Hepatocyte (in vitro differentiated cells): ENCODE results near the gene UBR3. TPM values are rescaled to one million over a fixed set of nuclear protein-coding genes. Genes with fewer than 3 reads are reported as not detected.

ENCODE experiments used
- DNase-seq: peaks from one replicate; pipeline ENCODE4 v3.0.0-alpha.2; 2016; ENCODE audit warnings: low spot score
- H2AFZ ChIP-seq: fragments of 200-600 bp; sonication (generic); 2 replicates; pipeline ENCODE4 v1.6.0; 2016; ENCODE audit warnings: antibody characterized with exemption, mild to moderate bottlenecking
- H3K27ac ChIP-seq: fragments of 200-600 bp; sonication (generic); 2 replicates; pipeline ENCODE4 v1.5.1; 2016; ENCODE audit warnings: mild to moderate bottlenecking
- H3K27me3 ChIP-seq: fragments of 200-600 bp; sonication (generic); 2 replicates; pipeline ENCODE4 v1.6.1; 2016
- H3K36me3 ChIP-seq: fragments of 200-600 bp; sonication (generic); replicated peaks from 2 replicates; pipeline ENCODE4 v1.5.1; 2016; ENCODE audit warnings: low read depth; ENCODE audit not compliant: insufficient read depth
- H3K4me1 ChIP-seq: fragments of 200-600 bp; sonication (generic); 2 replicates; pipeline ENCODE4 v1.5.1; 2016; ENCODE audit warnings: mild to moderate bottlenecking, moderate library complexity; ENCODE audit not compliant: insufficient read depth
- H3K4me2 ChIP-seq: fragments of 200-600 bp; sonication (generic); 2 replicates; pipeline ENCODE4 v1.6.0; 2016
- H3K4me3 ChIP-seq: fragments of 200-600 bp; sonication (generic); 2 replicates; pipeline ENCODE4 v1.5.1; 2016; ENCODE audit warnings: mild to moderate bottlenecking
- H3K79me2 ChIP-seq: fragments of 200-600 bp; sonication (generic); 2 replicates; pipeline ENCODE4 v1.6.0; 2017; ENCODE audit warnings: mild to moderate bottlenecking
- H3K9me2 ChIP-seq: fragments of 200-600 bp; sonication (generic); replicated peaks from 2 replicates; pipeline ENCODE4 v1.6.0; 2017; ENCODE audit warnings: mild to moderate bottlenecking; ENCODE audit not compliant: insufficient read depth
- H3K9me3 ChIP-seq: fragments of 200-600 bp; sonication (generic); 2 replicates; pipeline ENCODE4 v1.5.1; 2016; ENCODE audit warnings: low read depth, mild to moderate bottlenecking
- H4K20me1 ChIP-seq: fragments of 200-600 bp; sonication (generic); 2 replicates; pipeline ENCODE4 v1.6.0; 2016; ENCODE audit warnings: mild to moderate bottlenecking; ENCODE audit not compliant: insufficient read depth, poor library complexity, severe bottlenecking
- EZH2 ChIP-seq: fragments of 200-600 bp; sonication (generic); IDR thresholded peaks from 2 replicates; pipeline ENCODE4 v1.6.1; 2016; ENCODE audit warnings: antibody characterized with exemption, mild to moderate bottlenecking, borderline replicate concordance
- EZH2phosphoT487 ChIP-seq: fragments of 200-600 bp; sonication (generic); IDR thresholded peaks from one replicate; pipeline ENCODE4 v1.6.1; 2018; ENCODE audit warnings: antibody characterized with exemption, mild to moderate bottlenecking, low read depth, moderate library complexity; ENCODE audit not compliant: unreplicated experiment, severe bottlenecking
- WGBS: methylation state at CpG from one replicate; pipeline ENCODE4 v1.1.6; 2016; ENCODE audit warnings: low lambda C conversion rate; ENCODE audit errors: missing lambda C conversion rate; 5-methylcytosine and 5-hydroxymethylcytosine counted together
- polyA plus RNA-seq: library from polyadenylated mRNA; unstranded; fragments of >200 nt; fragmentation: Nextera tagmentation; extraction: Ambion mirVana; gene quantifications from 2 replicates; pipeline ENCODE4 v1.2.1, GENCODE V29; 2016
- total RNA-seq: library from RNA; depleted of rRNA; stranded (reverse); fragments of >200 nt; gene quantifications from 2 replicates; pipeline ENCODE4 v1.2.3, GENCODE V29; 2014
- TF ChIP-seq, protein P1 (sequence below): fragments of 200-600 bp; sonication (generic); IDR thresholded peaks from 2 replicates; pipeline ENCODE4 v1.5.1; 2016; ENCODE audit warnings: antibody characterized with exemption, mild to moderate bottlenecking; ENCODE audit not compliant: poor library complexity

UBR3 gene
- total and polyA plus RNA-seq, 2 experiments from 2014 or later, result 10.1 to 40.4 TPM

DNA sequence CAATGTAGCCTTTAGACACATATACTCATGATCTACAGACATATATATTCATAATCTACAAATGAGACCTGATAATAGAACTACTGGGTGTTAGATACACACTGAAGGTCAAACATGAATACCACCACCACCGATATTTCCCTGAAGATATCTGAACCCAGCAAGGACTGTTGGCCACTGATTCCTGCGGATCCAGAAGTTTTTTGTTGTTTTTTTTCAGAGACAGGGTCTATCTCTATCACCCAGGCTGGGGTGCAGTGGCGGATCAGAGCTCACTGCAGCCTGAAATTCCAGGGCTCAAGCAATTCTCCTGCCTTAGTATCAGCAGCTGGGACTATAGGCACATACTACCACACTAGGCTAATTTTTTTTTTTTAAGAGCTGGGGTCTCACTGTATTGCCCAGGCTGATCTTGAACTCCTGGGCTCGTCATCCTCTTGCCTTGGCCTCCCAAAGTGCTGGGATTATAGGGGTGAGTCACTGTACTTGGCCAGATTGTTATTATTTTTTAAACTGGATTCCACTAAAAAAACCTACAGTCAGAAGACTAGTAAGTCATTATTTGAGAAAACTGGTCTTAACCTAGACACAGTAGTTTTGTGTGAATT, 4.4 kb upstream of the UBR3 start:
- WGBS, result 95% methylated on average over 4 of the region's 4 CpGs
- no peaks in the 10 kb centered on the region for H3K27me3 ChIP-seq
- H3K4me3 ChIP-seq, result no peak overlapping the region
- H3K36me3 ChIP-seq, result no peaks in the 10 kb centered on the region
- H3K9me3 ChIP-seq, result no peaks in the 10 kb centered on the region
- peaks cover 8% of the 10 kb centered on the region for H3K4me1 ChIP-seq
- no peak overlapping the region for H3K27ac ChIP-seq
- H3K4me2 ChIP-seq, result peak overlapping the region; percentile 82
- TF ChIP-seq, protein P1, sequence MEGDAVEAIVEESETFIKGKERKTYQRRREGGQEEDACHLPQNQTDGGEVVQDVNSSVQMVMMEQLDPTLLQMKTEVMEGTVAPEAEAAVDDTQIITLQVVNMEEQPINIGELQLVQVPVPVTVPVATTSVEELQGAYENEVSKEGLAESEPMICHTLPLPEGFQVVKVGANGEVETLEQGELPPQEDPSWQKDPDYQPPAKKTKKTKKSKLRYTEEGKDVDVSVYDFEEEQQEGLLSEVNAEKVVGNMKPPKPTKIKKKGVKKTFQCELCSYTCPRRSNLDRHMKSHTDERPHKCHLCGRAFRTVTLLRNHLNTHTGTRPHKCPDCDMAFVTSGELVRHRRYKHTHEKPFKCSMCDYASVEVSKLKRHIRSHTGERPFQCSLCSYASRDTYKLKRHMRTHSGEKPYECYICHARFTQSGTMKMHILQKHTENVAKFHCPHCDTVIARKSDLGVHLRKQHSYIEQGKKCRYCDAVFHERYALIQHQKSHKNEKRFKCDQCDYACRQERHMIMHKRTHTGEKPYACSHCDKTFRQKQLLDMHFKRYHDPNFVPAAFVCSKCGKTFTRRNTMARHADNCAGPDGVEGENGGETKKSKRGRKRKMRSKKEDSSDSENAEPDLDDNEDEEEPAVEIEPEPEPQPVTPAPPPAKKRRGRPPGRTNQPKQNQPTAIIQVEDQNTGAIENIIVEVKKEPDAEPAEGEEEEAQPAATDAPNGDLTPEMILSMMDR, result no peak
- TF ChIP-seq EZH2, result no peak
- DNase-seq, result no peak
- H3K9me2 ChIP-seq, result no peaks in the 10 kb centered on the region
- H3K79me2 ChIP-seq, result peaks cover 35% of the 10 kb centered on the region
- no peak overlapping the region for H2AFZ ChIP-seq
- no peaks in the 10 kb centered on the region for H4K20me1 ChIP-seq

DNA sequence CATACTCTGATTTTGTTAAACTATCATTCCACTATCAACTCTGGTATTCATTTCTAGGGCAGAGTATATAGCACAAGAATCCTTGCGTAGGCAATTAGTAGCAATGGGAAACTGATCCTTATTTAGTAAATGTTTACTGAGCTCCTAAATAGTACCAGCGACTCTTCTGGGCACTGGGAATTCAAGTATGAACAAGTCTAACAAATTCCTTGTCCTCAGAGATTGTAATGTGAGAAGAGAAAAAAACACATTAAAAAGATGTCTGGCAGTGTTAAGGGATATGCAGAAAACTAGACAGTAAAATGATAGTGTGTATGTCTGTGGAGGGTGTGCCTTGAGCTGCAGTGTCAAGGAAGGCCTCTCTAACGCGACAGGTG, 3.3 kb upstream of the UBR3 start:
- H3K4me1 ChIP-seq, result peaks cover 8% of the 10 kb centered on the region
- peak overlapping the region; percentile 89 for H3K27ac ChIP-seq
- no peak for DNase-seq
- H3K9me3 ChIP-seq, result no peaks in the 10 kb centered on the region
- no peaks in the 10 kb centered on the region for H3K36me3 ChIP-seq
- peak overlapping the region; percentile 82 for H3K4me2 ChIP-seq
- H4K20me1 ChIP-seq, result peaks cover 10% of the 10 kb centered on the region
- H2AFZ ChIP-seq, result peak overlapping the region; percentile 82
- 21% methylated on average over 4 of the region's 4 CpGs for WGBS
- peaks cover 44% of the 10 kb centered on the region for H3K79me2 ChIP-seq
- H3K9me2 ChIP-seq, result no peaks in the 10 kb centered on the region
- peak overlapping the region; percentile 76 for H3K4me3 ChIP-seq
- H3K27me3 ChIP-seq, result no peaks in the 10 kb centered on the region
- TF ChIP-seq EZH2 (no peak), EZH2phosphoT487 (no peak)
- TF ChIP-seq, protein P1, result no peak

DNA sequence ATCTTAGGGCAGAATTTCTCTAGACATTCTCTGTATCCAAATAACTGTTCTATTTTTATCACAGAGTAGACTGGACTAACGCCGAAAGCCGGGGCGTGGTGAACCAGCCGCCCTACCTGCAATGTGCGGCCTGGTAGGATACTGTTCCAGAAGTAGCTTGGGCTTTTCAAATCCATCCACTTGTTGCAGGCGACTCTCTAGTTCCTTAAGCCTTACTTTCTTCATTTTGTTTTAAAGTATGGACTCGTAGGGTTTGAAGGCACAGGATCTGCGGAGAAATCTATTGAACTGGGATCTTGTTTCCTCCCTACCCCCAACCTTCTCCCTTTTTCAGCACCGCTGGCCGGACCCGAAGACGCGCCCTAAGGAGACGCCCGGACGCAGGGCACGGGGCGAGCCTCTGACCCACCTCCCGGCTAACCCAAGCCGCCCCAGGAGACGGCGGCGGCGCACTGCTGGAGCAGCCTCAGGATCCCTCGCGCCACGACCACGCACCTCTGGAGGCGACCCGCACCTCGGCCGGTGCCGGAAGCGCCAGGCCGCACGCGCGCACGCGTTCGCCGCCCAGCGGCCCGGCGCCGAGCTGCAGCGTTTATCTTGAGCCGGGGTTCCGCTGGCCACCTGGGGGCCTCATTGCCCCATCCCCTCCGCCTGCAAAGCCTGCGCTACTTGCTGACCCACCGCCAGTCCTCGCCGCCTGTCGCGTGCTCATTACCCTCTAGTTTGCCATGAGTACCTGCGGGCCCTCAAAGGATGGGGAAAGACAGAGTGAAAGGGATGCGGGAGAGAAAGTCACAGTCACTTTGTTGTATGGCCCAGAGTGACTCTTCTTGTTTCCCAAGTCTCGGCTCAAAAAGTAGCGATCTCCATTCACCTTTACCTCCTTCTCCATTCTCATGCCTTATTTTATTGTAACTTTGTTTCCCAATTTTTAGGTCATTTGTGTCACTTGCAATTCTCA, 2.6 kb upstream of the UBR3 start, which contains the start of gene METTL5:
METTL5 (minus strand) TSS at position 533 of the 961 bp plus-strand sequence; CDS start at position 225, 308 bp downstream.
- 5% methylated on average over 61 of the region's 61 CpGs for WGBS
- peak within 1 kb of the TSS; percentile 83 for H2AFZ ChIP-seq
- peak; percentile 92 for DNase-seq
- H3K27me3 ChIP-seq, result no peaks in the 10 kb centered on the region
- peaks cover 8% of the 10 kb centered on the region for H3K4me1 ChIP-seq
- peak within 1 kb of the TSS; percentile 76 for H3K4me3 ChIP-seq
- peaks cover 50% of the 10 kb centered on the region for H3K79me2 ChIP-seq
- peak within 1 kb of the TSS; percentile 89 for H3K27ac ChIP-seq
- H3K9me3 ChIP-seq, result no peaks in the 10 kb centered on the region
- peak within 1 kb of the TSS; percentile 82 for H3K4me2 ChIP-seq
- no peaks in the 10 kb centered on the region for H3K36me3 ChIP-seq
- H4K20me1 ChIP-seq, result peaks cover 17% of the 10 kb centered on the region
- TF ChIP-seq, protein P1, result peak; percentile 95
- no peak for TF ChIP-seq EZH2phosphoT487
- no peaks in the 10 kb centered on the region for H3K9me2 ChIP-seq
